Astrocyte of the cerebellum (primary cell): ENCODE results near the gene KCNE1.
A peak's percentile ranks its signal among the peaks of the same experiment; 100 is the strongest.

Experiments used
- DNase-seq: peaks from one replicate; pipeline ENCODE4 v3.0.0-alpha.2; 2011; ENCODE audit warnings: low read depth
- H3K4me3 ChIP-seq: 2 replicates; pipeline ENCODE4 v1.5.1; 2011; ENCODE audit warnings: mild to moderate bottlenecking, low read depth, low read length, moderate library complexity
- in situ Hi-C: cut with HindIII; loops from 2 replicates; pipeline ENCODE4 v1.10.0; 2017; ENCODE audit warnings: low sequenced_read_pairs
- TF ChIP-seq, protein P1 (sequence below): IDR thresholded peaks from 2 replicates; pipeline ENCODE4 v1.5.1; 2012; ENCODE audit warnings: low read length, low read depth, moderate library complexity, mild to moderate bottlenecking; ENCODE audit errors: missing control alignments

The KCNE1 gene

DNA sequence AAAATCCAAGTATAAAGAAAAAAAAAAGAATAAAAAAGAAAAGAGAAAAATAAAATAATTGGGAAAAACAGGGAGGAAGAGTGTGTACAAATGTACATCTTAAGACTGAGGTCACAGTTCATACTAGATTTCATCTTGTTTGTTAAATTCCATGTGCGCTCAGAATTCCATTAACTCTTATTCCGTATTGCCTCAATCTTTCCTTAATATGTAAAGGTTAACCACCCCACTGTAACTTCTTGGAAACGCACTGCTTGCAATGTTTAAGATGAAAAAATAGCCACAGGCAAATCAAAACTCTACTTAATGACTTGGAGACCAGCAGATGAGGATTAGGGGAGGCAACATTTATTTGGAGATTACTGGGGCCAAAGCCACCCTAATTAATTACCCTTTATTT lies 23.9 kb upstream of the KCNE1 start:
- no peak for DNase-seq
- no peak overlapping the region for H3K4me3 ChIP-seq
- in situ Hi-C loops = no loop called here
- TF ChIP-seq, protein P1, sequence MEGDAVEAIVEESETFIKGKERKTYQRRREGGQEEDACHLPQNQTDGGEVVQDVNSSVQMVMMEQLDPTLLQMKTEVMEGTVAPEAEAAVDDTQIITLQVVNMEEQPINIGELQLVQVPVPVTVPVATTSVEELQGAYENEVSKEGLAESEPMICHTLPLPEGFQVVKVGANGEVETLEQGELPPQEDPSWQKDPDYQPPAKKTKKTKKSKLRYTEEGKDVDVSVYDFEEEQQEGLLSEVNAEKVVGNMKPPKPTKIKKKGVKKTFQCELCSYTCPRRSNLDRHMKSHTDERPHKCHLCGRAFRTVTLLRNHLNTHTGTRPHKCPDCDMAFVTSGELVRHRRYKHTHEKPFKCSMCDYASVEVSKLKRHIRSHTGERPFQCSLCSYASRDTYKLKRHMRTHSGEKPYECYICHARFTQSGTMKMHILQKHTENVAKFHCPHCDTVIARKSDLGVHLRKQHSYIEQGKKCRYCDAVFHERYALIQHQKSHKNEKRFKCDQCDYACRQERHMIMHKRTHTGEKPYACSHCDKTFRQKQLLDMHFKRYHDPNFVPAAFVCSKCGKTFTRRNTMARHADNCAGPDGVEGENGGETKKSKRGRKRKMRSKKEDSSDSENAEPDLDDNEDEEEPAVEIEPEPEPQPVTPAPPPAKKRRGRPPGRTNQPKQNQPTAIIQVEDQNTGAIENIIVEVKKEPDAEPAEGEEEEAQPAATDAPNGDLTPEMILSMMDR = no peak

DNA sequence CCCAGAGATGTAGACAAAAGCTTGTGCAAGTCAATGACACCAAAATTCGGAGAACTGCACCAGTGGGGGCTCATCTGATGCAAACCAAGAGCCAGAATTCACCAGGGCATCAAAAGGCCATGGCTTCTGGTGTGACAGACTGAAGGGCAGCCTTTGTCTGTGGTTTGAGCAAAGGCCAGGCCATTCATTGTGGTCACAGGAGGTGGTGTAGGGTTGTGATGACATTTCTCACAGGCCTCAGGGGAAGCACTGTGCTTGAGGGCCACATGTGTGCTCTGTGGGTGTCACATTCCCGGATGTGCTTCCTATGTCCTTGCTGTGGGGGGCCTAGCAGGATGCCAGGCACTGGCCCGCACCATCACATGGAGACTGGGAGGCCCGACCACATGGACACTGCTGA lies 22.5 kb upstream of the KCNE1 start:
- H3K4me3 ChIP-seq = no peak overlapping the region
- in situ Hi-C loops = loop anchor here (5.0 kb wide), 1 partner anchor 68 kb away; no protein-coding TSS in a partner anchor
- no peak for DNase-seq
- TF ChIP-seq, protein P1 = no peak

DNA sequence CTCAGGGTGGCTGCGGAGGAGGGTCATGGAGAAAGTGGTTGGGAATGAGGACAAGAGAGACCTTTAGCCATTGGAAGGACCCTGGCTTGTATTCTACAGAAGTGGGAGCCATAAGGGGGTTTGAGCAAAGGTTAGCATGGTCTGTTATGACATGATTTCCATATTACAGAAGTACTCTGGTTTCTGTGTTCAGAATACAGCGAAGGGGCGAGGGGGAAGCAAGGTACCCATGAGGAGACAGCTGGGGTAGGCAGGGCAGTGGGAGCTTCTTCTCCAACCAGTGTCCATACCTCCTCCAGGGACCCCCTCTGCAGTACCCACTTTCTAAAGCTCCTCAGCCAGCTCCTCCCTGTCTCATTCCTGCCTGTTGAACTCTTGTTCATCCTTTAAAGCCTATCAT lies 21.9 kb upstream of the KCNE1 start:
- no peak for DNase-seq
- in situ Hi-C loops = loop anchor here (5.0 kb wide), 1 partner anchor 68 kb away; no protein-coding TSS in a partner anchor
- no peak overlapping the region for H3K4me3 ChIP-seq
- TF ChIP-seq, protein P1 = no peak

DNA sequence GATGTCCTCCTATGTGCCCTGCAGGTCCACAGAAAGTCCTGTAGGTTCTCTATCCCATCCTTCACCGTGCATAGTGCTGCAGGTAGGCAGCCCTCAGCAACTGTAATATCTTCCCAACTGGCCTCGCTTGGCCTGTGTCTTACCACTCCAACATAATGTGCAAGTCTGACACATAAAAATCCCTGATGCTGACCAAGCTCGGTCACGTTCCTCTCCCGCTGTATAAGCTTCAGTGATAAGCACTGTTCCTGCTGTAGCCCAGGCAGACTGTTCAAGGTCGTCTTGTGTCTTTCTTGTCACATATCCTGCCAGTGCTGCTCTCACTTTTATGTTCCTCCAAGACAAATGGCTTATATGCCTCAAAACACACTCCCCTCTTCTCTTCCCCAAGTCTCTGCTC lies 19.4 kb upstream of the KCNE1 start:
- no peak for DNase-seq
- H3K4me3 ChIP-seq = no peak overlapping the region
- TF ChIP-seq, protein P1 = no peak
- in situ Hi-C loops = loop anchor here (5.0 kb wide), 1 partner anchor 71 kb away; no protein-coding TSS in a partner anchor

DNA sequence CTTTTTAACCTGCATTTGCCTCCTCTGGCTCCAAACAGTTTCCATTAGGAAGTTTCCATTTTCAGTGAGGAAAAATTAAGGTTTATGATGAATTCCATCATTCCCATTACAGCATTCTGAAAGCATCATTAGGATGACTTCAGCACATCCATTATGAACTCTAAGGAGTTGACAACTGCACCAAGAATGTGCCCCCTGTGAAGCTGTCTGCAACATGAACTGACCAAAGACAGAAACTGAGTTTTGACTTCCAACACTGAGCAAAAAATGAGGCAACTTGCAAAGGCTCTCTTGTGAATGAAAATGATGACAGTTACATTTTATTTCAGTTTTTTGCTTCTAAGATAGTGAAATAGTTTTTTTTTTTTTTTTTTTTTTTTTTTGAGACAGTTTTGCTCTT lies 18.3 kb upstream of the KCNE1 start:
- H3K4me3 ChIP-seq = no peak overlapping the region
- DNase-seq = peak; percentile 60
- TF ChIP-seq, protein P1 = no peak
- in situ Hi-C loops = loop anchor here (5.0 kb wide), 1 partner anchor 72 kb away; no protein-coding TSS in a partner anchor

DNA sequence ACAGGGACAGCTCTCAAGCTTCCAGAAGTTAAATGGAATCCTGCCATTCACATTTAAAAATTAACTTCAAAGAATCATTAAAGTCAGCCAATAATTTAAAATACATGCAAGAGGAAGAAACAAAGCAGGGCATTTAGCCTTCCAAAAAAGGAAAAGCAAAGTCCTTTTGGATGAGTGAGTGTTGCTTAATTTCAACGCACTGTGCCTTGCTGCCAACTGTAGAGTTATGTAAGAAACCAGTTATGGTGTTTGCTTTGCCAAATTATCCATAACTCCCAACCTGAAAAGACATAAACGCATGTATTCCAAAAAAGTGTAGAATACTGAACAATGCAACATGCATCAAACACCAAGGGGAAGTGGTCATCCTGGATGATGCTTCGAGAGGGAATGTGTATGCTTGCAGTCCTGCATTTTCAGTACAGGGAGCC lies 16.1 kb upstream of the KCNE1 start:
- no peak overlapping the region for H3K4me3 ChIP-seq
- no peak for DNase-seq
- in situ Hi-C loops = no loop called here
- TF ChIP-seq, protein P1 = no peak
